ENCODE results near the gene PACRG.

PACRG gene

DNA sequence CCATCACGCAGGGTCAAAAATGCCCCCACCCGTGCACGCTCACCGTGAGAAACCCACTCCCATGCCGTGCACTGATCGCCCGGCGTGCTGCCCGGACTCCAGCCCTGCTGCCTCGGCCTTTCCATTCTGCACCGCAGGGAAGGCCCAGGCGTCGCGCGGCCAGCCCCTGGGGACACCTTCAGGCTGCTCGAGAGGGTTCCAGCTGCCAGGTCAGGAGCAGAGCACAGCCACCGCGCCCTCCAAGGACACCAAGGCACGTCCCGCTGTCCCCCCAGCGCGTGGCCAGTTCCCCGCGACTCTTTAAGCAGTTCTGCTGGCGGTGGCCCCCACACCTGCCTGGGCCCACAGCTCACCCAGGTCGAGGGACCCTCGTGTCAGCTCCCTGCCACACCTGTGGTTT lies 372.5 kb downstream of the PACRG start:
- no peak for DNase-seq (ENCODE audit: low spot score)
- no peak overlapping the region for H3K27ac ChIP-seq
- no peak overlapping the region for H3K4me3 ChIP-seq
- TF ChIP-seq, protein P1, sequence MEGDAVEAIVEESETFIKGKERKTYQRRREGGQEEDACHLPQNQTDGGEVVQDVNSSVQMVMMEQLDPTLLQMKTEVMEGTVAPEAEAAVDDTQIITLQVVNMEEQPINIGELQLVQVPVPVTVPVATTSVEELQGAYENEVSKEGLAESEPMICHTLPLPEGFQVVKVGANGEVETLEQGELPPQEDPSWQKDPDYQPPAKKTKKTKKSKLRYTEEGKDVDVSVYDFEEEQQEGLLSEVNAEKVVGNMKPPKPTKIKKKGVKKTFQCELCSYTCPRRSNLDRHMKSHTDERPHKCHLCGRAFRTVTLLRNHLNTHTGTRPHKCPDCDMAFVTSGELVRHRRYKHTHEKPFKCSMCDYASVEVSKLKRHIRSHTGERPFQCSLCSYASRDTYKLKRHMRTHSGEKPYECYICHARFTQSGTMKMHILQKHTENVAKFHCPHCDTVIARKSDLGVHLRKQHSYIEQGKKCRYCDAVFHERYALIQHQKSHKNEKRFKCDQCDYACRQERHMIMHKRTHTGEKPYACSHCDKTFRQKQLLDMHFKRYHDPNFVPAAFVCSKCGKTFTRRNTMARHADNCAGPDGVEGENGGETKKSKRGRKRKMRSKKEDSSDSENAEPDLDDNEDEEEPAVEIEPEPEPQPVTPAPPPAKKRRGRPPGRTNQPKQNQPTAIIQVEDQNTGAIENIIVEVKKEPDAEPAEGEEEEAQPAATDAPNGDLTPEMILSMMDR (IDR thresholded peaks at IDR 0.05) = no peak

DNA sequence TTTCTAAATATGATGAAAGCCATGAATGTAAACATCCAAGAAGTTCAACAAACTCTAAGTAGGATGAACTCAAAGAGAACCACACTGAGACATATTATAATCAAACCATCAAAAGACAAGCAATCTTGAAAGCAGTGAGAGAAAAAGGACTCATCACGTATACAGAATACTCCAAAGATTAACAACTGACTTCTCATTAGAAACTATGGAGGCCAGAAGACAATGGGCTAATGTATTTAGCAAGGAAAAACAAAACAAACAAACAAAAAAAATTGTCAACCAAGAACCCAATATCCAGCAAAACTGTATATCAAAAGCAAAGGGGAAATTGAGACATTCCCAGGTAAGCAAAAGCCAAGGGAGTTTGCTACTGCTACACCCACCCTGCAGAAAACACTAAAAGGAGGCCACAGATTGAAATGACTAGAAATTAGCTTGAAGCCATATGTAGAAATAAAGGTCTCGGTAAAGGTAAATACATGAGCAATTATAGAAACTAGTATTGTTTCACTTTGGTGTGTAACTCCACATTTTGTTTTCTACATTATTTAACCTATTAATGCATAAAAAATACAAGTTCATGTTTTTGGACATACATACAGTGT lies 385.7 kb downstream of the PACRG start:
- Histone ChIP-seq H3K27ac (no peak overlapping the region), H3K4me3 (no peak overlapping the region)
- TF ChIP-seq, protein P1 (IDR thresholded peaks at IDR 0.05) = no peak
- no peak for DNase-seq (ENCODE audit: low spot score)

DNA sequence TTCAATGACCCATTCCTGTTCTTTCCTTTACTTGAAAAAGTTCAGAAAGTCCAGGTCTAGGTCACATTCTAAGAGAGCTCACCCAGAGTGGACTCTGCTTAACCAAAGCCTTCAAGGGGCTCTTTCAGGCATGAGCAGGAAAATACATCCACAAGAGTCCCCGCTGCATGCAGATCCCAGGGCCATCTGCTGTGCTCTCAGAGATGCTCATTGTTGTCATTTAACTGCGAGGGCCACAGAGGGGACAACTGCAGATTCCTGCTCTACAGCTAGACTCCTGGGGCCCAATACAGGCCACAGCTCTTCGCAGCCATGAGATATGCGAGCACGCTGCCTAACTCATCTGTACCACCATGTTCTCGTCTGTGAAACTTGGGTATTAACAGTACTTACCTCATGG lies 391.2 kb downstream of the PACRG start:
- TF ChIP-seq, protein P1 (IDR thresholded peaks at IDR 0.05) = no peak
- no peak for DNase-seq (ENCODE audit: low spot score)
- H3K27ac ChIP-seq = no peak overlapping the region
- no peak overlapping the region for H3K4me3 ChIP-seq

DNA sequence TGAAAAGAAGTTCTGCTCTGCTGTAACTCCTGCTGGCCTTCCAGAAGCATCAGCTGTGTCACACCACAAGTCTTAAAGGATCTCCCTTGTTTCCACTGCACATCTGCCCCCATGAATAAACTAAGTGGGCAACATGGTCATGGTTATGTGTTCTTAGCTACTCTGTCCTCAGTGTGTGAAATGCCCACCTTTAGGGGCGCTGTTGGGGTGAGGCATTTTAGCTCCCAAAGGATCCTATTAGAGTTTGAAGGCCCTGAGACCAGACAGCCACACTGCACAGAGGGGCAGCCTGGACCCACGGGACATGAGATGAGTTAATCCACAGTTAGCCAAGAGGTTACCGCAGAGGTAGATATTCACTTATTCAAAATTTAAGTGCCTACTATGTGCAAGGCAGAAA lies 392.4 kb downstream of the PACRG start:
- H3K4me3 ChIP-seq = no peak overlapping the region
- DNase-seq (ENCODE audit: low spot score) = no peak
- no peak overlapping the region for H3K27ac ChIP-seq
- TF ChIP-seq, protein P1 (IDR thresholded peaks at IDR 0.05) = no peak

DNA sequence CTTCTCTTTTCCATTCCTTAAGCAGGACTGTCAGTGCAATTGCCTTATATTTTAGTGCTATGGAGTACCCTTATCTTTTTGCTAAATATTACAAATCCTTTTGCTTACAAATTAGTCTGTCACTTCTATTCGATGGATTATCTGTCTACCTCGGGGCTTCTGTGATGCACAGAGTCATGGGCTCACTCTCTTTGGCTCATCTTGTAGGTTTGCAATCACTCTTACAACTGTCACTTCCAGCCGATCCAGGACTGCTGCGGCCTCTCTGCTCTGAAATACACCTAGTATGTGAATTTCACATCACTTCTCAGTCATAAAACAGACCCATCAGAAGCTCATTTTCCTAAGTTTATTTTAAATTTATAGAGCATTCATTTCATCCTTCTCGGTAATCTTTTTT lies 393.5 kb downstream of the PACRG start:
- TF ChIP-seq, protein P1 (IDR thresholded peaks at IDR 0.05) = no peak

DNA sequence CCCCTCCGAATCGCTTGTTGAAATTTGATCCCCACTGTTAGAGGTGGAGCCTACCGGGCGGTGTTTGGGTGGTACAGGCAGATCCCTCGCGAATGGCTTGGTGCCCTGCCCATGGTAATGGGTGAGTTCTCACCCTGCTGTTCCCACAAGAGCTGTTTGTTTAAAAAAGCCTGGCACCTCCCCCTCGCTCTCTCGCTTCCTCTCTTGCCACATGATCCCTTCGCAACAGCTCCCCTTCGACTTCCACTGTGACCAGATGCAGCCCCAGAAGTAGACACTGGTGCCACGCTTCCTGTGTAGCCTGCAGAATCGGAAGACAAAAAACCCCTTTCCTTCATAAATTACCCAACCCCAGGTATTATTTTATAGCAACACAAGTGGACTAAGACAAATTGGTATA lies 394.6 kb downstream of the PACRG start:
- Histone ChIP-seq H3K27ac (no peak overlapping the region), H3K4me3 (no peak overlapping the region)
- no peak for DNase-seq (ENCODE audit: low spot score)
- TF ChIP-seq, protein P1 (IDR thresholded peaks at IDR 0.05) = no peak

More for the DNA sequence above, 393.5 kb downstream of the PACRG start:
- no peak overlapping the region for H3K4me3 ChIP-seq
- DNase-seq (ENCODE audit: low spot score) = no peak
- H3K27ac ChIP-seq = no peak overlapping the region

DNA sequence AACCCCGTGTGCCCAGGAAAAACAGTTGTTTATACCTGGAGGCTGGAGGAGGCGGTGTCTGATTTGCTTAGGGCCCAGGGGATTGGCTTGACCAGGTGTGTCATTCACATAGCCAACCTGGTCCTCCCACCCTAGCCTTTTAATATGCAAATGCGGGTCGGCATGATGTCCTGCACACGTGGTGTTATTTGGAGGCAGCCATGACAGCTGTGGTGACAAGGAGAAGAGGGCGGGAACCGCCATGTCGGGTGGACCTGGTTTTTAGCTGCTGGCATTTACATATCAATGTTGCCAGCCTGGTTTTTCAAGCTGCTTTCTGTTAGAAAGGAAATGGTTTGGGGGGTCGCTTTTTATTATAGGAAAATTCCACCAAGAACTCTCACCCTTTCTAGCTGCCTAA lies 395.3 kb downstream of the PACRG start:
- no peak overlapping the region for H3K4me3 ChIP-seq
- TF ChIP-seq, protein P1 (IDR thresholded peaks at IDR 0.05) = no peak
- DNase-seq (ENCODE audit: low spot score) = no peak
- H3K27ac ChIP-seq = no peak overlapping the region
